B cell (primary cell): ENCODE measurements around the gene IKZF3. TPM values are rescaled to one million over a fixed set of nuclear protein-coding genes. Genes with fewer than 3 reads are reported as not detected.

ENCODE experiments used
- ATAC-seq: fragments of 200-7000 bp; cut with Tn5 transposase; one replicate; pipeline ENCODE4 v1.10.0; 2021; ENCODE audit warnings: low read depth, mild to moderate bottlenecking, moderate number of reproducible peaks, moderate library complexity
- CTCF ChIA-PET: fragments of 350-600 bp; sonication (Branson Sonifier 250); formaldehyde crosslinking; loops from one replicate; lab custom pipeline; 2021; ENCODE audit warnings: antibody characterized with exemption, inconsistent platforms; lab: Charles Lee
- POLR2A ChIA-PET: fragments of 350-600 bp; sonication (Branson Sonifier 250); formaldehyde crosslinking; loops from one replicate; lab custom pipeline; 2021; ENCODE audit warnings: antibody characterized with exemption; lab: Charles Lee
- DNase-seq: peaks from one replicate; pipeline ENCODE4 v3.0.0; 2013
- H2AFZ ChIP-seq: 2 replicates; pipeline ENCODE4 v1.6.1; 2012; ENCODE audit warnings: mild to moderate bottlenecking, low read depth, low read length; ENCODE audit not compliant: insufficient read depth, poor library complexity, severe bottlenecking
- H3K27ac ChIP-seq, 2 donors: 1 replicate in 1 of 2; 2 replicates in 1 of 2; pipeline ENCODE4 v1.5.1; 2012 to 2013; ENCODE audit warnings: low read length in 2 of 2, mild to moderate bottlenecking in 2 of 2, moderate library complexity in 1 of 2
- H3K27me3 ChIP-seq, 4 experiments: fragments of 200-600 bp in 1 of 4; sonication (generic) in 1 of 4; replicated peaks in 1 of 4; 1 replicate in 2 of 4; 2 replicates in 2 of 4; pipeline versions ENCODE4 v1.6.1 to v1.7.0; 2013 to 2016; ENCODE audit warnings: low read length in 3 of 4, mild to moderate bottlenecking in 2 of 4, mixed read lengths in 1 of 4, moderate library complexity in 1 of 4; ENCODE audit not compliant: insufficient read depth in 4 of 4, control insufficient read depth in 3 of 4; ENCODE audit errors: control extremely low read depth in 1 of 4
- H3K36me3 ChIP-seq, 2 experiments: replicated peaks in 1 of 2; 1 replicate in 1 of 2; 2 replicates in 1 of 2; pipeline versions ENCODE4 v1.6.1 to v1.7.1; 2013; ENCODE audit warnings: low read length in 1 of 2; ENCODE audit not compliant: insufficient read depth in 2 of 2, control insufficient read depth in 1 of 2; ENCODE audit errors: control extremely low read depth in 1 of 2, extremely low read depth in 1 of 2
- H3K4me1 ChIP-seq, 2 donors: fragments of 200-600 bp in 1 of 2; sonication (generic) in 1 of 2; 1 replicate in 1 of 2; 2 replicates in 1 of 2; pipeline versions ENCODE4 v1.5.1 to v1.6.1; 2013 to 2017; ENCODE audit warnings: low read length in 2 of 2; ENCODE audit not compliant: control insufficient read depth in 2 of 2, insufficient read depth in 2 of 2
- H3K4me2 ChIP-seq: replicated peaks from 2 replicates; pipeline ENCODE3; 2012; ENCODE audit warnings: mild to moderate bottlenecking, low read depth, low read length; ENCODE audit not compliant: poor library complexity, severe bottlenecking
- H3K4me3 ChIP-seq, 5 experiments: fragments of 200-600 bp in 1 of 5; sonication (generic) in 1 of 5; 1 replicate in 3 of 5; 2 replicates in 2 of 5; pipeline versions ENCODE4 v1.5.1 to v1.7.0; 2011 to 2016; ENCODE audit warnings: low read length in 4 of 5, mild to moderate bottlenecking in 4 of 5, low read depth in 2 of 5, control low read depth in 1 of 5, moderate library complexity in 1 of 5; ENCODE audit not compliant: insufficient read depth in 1 of 5; ENCODE audit errors: control extremely low read depth in 1 of 5, extremely low read depth in 1 of 5
- H3K79me2 ChIP-seq: fragments of 200-600 bp; sonication (generic); one replicate; pipeline ENCODE4 v1.6.0; 2016; ENCODE audit warnings: low read length; ENCODE audit not compliant: control insufficient read depth, insufficient read depth
- H3K9ac ChIP-seq: fragments of 200-600 bp; sonication (generic); 2 replicates; pipeline ENCODE4 v1.6.1; 2017; ENCODE audit warnings: mild to moderate bottlenecking, low read length, moderate library complexity
- H3K9me3 ChIP-seq, 3 donors: one replicate each; pipeline versions ENCODE4 v1.6.1 to v1.7.1; 2013; ENCODE audit warnings: low read length in 2 of 3; ENCODE audit not compliant: control insufficient read depth in 2 of 3, insufficient read depth in 1 of 3; ENCODE audit errors: control extremely low read depth in 1 of 3
- H4K20me1 ChIP-seq: 2 replicates; pipeline ENCODE4 v1.6.0; 2012; ENCODE audit warnings: mild to moderate bottlenecking, low read length; ENCODE audit not compliant: insufficient read depth, control insufficient read depth, poor library complexity, severe bottlenecking
- H3K27ac Mint-ChIP-seq: one replicate; pipeline ENCODE4 v1.8.0; 2021; ENCODE audit warnings: mixed read lengths
- H3K27me3 Mint-ChIP-seq: one replicate; pipeline ENCODE4 v1.8.0; 2021; ENCODE audit warnings: mixed read lengths
- H3K4me1 Mint-ChIP-seq: one replicate; pipeline ENCODE4 v1.8.0; 2021; ENCODE audit warnings: mixed read lengths
- H3K4me3 Mint-ChIP-seq: one replicate; pipeline ENCODE4 v1.8.0; 2021; ENCODE audit warnings: mixed read lengths
- H3K9me3 Mint-ChIP-seq: one replicate; pipeline ENCODE4 v1.8.0; 2022; ENCODE audit warnings: mixed read lengths; ENCODE audit not compliant: insufficient read depth
- EZH2 ChIP-seq: IDR thresholded peaks from 2 replicates; pipeline ENCODE4 v1.6.1; 2012; ENCODE audit warnings: borderline replicate concordance, low read depth, mild to moderate bottlenecking, moderate library complexity, low read length; ENCODE audit not compliant: insufficient read depth, poor library complexity, severe bottlenecking
- WGBS: methylation state at CpG from one replicate; pipeline ENCODE4 v1.1.5; 2013; ENCODE audit warnings: missing lambda C conversion rate; ENCODE audit not compliant: insufficient coverage; 5-methylcytosine and 5-hydroxymethylcytosine counted together
- intact Hi-C: fragments of 100-400 bp; cut with micrococcal nuclease; formaldehyde crosslinking; loops from one replicate; pipeline ENCODE4 v1.10.0; 2022
- polyA plus RNA-seq: library from polyadenylated mRNA; depleted of rRNA; stranded (reverse); fragments of >200 nt; gene quantifications from 2 replicates; pipeline ENCODE4 v1.2.3, GENCODE V29; 2012
- total RNA-seq, 2 donors: library from RNA; stranded (reverse); fragments of 120-200 nt in 1 of 2; gene quantifications; 1 replicate in 1 of 2; 2 replicates in 1 of 2; pipeline versions ENCODE4 v1.2.3 to v1.2.4, GENCODE V29; 2013 to 2022
- TF ChIP-seq, protein P1 (sequence below): fragments of 200-600 bp; IDR thresholded peaks from one replicate; pipeline ENCODE4 v1.8.0; 2022; ENCODE audit warnings: antibody characterized with exemption, mild to moderate bottlenecking

The IKZF3 gene
- total and polyA plus RNA-seq, 2 donors (not counting 1 experiment from before 2014, with no cell fraction given), result 63.0 to 178 TPM

GRCh38 chr17:39774047-39774446, 90.1 kb downstream of the IKZF3 start:
- ChIA-PET POLR2A (no interaction called here), CTCF (no interaction called here)
- ATAC-seq (no peak), DNase-seq (no peak)
- peak overlapping the region; percentile 77 for H3K4me2 ChIP-seq
- intact Hi-C loops, result loop anchor here (2.0 to 5.0 kb wide), 2 partner anchors 41 to 88 kb away; partner anchors contain the start of gene IKZF3
- H3K9ac ChIP-seq, result peak overlapping the region; percentile 74
- H4K20me1 ChIP-seq, result peaks cover 4% of the 10 kb centered on the region
- no peak overlapping the region for H2AFZ ChIP-seq
- H3K79me2 ChIP-seq, result peaks cover 98% of the 10 kb centered on the region
- Mint-ChIP-seq H3K27ac (peak overlapping the region; percentile 90), H3K4me3 (peak overlapping the region; percentile 76), H3K4me1 (peaks cover 93% of the 10 kb centered on the region), H3K27me3 (no peaks in the 10 kb centered on the region), H3K9me3 (no peaks in the 10 kb centered on the region)
- peaks cover 0 to 57% of the 10 kb centered on the region in 2 experiments for H3K36me3 ChIP-seq
- WGBS, result no CpG with 5 or more reads among the region's 4 CpGs
- H3K27me3 ChIP-seq, result no peaks in the 10 kb centered on the region
- H3K9me3 ChIP-seq, result no peaks in the 10 kb centered on the region
- peak overlapping the region; percentile 74 to 86 for H3K27ac ChIP-seq
- peaks cover 91 to 92% of the 10 kb centered on the region in 2 donors for H3K4me1 ChIP-seq
- H3K4me3 ChIP-seq, result peak overlapping the region in 2 of 5 experiments; percentile 30 to 86
- TF ChIP-seq EZH2, result no peak
- TF ChIP-seq, protein P1, sequence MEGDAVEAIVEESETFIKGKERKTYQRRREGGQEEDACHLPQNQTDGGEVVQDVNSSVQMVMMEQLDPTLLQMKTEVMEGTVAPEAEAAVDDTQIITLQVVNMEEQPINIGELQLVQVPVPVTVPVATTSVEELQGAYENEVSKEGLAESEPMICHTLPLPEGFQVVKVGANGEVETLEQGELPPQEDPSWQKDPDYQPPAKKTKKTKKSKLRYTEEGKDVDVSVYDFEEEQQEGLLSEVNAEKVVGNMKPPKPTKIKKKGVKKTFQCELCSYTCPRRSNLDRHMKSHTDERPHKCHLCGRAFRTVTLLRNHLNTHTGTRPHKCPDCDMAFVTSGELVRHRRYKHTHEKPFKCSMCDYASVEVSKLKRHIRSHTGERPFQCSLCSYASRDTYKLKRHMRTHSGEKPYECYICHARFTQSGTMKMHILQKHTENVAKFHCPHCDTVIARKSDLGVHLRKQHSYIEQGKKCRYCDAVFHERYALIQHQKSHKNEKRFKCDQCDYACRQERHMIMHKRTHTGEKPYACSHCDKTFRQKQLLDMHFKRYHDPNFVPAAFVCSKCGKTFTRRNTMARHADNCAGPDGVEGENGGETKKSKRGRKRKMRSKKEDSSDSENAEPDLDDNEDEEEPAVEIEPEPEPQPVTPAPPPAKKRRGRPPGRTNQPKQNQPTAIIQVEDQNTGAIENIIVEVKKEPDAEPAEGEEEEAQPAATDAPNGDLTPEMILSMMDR, result no peak
